C4-2B (cell line): Measurements from ENCODE around the gene BHLHA15.
A peak's percentile ranks its signal among the peaks of the same experiment; 100 is the strongest.

Experiments
- H3K27ac ChIP-seq: fragments of 450-650 bp; 2 replicates; pipeline ENCODE4 v1.5.1; 2017
- ZFX ChIP-seq: fragments of 450-650 bp; IDR thresholded peaks from 2 replicates; pipeline ENCODE4 v1.6.1; 2017
- TF ChIP-seq, protein P1 (sequence below): fragments of 450-650 bp; conservative IDR thresholded peaks from 2 replicates; pipeline ENCODE4 v1.5.1; 2017; ENCODE audit warnings: mild to moderate bottlenecking

BHLHA15 gene

DNA sequence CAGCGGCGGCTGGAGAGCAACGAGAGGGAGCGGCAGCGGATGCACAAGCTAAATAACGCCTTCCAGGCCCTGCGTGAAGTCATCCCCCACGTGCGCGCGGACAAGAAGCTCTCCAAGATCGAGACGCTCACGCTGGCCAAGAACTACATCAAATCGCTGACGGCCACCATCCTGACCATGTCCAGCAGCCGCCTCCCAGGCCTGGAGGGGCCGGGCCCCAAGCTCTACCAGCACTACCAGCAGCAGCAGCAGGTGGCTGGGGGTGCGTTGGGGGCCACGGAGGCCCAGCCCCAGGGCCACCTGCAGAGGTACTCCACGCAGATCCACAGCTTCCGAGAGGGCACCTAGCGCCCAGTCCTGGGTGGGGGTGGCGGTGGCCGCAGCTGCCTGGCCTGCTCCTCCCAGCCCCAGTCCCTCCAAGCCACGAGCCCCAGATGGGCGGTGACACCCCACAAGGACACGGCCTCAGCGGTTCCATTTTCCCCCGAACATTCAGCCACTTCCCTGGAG, 1.3 kb downstream of the BHLHA15 start:
- H3K27ac ChIP-seq: peak overlapping the region; percentile 97
- TF ChIP-seq ZFX: no peak
- TF ChIP-seq, protein P1, sequence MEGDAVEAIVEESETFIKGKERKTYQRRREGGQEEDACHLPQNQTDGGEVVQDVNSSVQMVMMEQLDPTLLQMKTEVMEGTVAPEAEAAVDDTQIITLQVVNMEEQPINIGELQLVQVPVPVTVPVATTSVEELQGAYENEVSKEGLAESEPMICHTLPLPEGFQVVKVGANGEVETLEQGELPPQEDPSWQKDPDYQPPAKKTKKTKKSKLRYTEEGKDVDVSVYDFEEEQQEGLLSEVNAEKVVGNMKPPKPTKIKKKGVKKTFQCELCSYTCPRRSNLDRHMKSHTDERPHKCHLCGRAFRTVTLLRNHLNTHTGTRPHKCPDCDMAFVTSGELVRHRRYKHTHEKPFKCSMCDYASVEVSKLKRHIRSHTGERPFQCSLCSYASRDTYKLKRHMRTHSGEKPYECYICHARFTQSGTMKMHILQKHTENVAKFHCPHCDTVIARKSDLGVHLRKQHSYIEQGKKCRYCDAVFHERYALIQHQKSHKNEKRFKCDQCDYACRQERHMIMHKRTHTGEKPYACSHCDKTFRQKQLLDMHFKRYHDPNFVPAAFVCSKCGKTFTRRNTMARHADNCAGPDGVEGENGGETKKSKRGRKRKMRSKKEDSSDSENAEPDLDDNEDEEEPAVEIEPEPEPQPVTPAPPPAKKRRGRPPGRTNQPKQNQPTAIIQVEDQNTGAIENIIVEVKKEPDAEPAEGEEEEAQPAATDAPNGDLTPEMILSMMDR: no peak

DNA sequence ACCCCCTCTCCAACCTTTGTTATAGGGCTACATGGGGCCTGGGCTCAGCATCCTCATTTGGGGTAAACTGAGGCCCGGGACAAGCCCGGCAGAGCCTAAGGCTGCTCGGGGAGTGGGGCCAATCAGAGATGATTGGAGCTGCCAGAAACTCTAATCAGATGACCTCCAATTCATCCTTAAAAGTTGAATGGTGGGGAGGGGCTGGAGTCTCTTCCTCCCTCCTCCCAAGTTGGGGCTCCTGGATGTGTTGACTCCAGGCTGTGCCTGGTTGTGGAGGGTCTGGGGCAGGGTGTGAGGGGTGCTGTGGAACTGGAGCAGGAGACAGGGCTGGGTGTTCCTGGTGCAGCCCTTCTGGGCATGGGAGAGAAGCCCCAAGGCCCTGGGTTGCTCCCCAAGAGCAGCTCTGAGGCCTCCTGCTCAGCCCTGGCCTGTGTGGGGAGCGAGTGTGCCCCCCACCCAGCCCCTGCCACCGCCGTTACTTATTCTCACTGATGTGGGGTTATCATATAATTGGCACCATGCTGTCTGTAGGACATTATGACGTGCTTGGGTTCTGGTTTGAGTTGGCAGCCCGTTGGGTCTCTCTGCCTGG, 2.2 kb downstream of the BHLHA15 start:
- TF ChIP-seq, protein P1: no peak
- no peak for TF ChIP-seq ZFX
- peak overlapping the region; percentile 97 for H3K27ac ChIP-seq

DNA sequence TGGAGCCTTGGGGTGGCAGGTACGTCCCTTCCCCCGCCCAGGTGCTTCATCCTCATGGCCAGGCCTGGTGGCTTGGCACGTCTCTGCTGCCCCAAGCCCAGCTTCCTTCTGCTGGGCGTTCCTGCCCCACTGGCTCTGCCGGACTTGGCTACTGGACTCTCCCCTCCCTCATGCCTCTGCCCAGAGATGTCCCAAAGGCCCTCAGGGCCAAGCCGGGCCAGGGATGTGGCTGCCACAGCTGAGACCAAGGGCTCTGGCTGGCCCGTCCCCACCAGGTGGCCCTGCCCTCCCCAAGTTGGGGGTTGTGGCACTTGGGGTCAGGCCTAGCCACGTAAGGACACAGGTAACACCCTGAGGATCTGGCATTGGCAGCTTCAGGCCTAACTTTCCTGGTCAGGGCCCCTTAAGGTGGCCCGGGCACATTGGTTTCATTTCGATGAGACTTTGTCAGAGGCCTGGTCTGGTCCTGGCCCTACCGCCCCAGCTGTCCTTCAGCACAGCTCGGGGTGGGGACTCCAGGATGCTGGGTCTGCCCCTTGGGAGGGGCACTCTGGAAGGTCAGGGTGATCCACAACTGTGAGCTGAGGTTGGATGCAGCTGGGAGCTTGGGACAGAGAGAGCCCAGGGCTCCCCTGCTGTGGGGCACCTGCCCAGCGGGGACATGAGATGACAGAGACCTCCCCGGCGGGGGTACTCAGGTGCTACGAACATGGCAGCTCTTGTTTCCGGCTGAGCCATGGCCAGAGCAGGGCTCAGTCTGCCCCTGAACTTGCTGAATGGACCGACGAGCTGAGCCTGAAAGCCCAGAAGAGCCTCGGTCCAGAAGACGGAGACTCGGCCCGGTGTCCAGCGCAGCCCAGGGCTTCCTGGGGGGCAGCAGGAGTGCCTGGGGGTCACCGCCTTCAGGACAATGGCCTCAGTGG, 2.9 kb downstream of the BHLHA15 start:
- peak; percentile 37; the same call in 1 of the 2 replicates for TF ChIP-seq ZFX
- TF ChIP-seq, protein P1: no peak
- H3K27ac ChIP-seq: peak overlapping the region; percentile 97

DNA sequence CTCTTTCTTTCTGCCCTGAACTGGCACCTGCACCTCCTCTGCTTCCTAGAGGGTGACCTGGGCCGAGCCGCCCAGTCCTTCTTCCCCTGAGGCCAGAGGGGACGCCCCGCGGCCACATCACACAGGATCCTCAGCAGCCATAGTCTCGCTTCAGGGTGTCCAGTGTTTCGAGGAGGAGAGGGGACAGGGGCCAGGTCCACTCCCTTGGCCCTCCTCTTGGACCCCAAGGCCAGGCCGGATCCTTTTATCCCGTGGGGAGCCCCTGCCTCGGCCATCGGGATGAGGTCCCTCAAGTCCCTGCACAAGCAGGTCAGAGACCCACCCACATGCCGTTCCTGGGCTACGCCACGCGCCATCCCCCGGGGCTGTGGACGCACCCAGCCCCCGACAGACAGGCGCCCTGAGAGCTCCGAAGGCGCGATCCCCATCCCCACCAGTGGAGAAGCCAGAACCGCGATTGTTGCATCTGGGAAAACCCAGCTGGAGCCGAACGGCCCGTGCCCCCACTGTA, 3.6 kb downstream of the BHLHA15 start:
- H3K27ac ChIP-seq: peak overlapping the region; percentile 97
- no peak for TF ChIP-seq ZFX
- TF ChIP-seq, protein P1: no peak

DNA sequence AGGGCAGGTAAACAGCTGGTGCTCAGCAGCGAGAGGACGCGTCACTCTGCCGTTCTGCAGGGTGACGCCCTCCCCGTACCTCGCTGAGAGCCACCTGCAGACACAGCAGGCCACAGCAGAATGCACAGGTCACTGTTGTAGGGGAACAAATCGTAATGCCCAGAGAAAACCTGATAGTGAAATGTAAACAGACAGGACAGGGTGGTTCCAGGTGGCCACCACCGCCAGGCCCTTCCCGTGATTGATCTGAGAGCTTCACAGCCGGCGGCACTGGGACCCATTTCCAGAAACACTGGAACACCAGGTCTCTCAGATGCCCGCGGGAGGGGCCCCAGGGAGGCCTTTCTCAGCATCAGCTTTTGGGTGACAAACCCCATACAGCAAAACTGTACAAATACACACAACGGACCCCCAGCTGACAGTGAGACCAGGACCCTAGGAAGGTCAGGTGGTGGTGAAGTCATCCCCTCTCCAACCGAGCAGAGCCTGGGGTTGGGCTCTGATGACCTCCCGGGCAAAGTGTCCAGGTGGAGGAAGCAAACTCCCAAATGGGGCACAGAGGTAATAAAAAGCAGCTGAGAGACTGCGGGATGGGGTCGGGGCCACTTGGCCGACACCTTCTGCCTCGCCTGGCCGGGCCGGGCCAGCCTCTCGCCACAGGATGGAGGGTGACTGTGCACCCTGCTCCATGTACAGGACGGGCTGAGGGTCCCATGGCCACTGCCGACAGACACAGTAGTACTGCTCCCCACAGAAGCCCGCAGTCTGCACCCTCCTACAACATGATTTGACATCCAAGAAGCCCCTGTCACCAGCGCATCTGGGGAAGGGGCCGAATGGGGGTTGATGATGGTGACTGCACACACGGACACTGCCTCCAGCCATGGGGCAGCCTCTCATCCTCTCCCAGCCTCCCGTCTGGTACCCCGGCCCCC, 4.6 kb downstream of the BHLHA15 start:
- TF ChIP-seq, protein P1: no peak
- TF ChIP-seq ZFX: no peak
- peak overlapping the region; percentile 97 for H3K27ac ChIP-seq

DNA sequence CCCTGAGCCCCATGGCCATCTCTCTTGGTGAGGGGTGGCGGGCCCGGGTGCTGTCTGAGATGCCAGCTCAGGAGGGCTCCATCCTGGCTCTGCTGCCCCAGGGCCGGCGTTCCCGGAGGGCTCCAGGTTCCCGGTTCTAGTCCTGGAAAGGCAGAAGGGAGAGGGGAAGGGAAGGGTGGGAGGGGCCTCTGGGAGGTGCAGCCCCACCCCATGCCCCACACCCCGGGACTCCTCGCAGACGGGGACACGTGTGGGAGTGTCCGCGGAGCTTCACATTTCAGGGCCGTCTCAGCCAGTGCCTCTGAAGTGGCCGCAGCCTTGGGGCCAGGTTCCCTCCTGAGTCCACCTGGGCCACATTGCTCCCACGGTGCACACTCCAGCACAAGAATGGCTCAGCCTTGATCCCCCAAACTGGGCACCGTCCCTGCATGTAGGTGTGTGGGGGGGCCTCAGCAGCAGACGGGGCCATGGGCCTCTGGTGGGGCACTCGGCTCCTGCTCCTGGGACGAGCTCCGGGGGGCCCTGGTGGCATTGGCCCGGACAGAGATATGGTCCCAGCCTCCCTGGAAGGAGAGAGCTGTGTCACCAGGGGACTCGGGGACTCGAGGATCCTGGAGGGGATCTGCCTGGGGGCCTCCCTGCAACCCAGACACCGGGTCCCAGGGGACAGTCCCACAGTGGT, 5.8 kb downstream of the BHLHA15 start:
- peak overlapping the region; percentile 97 for H3K27ac ChIP-seq
- TF ChIP-seq, protein P1: no peak
- TF ChIP-seq ZFX: no peak
